ENCODE measurements around the gene RGPD3.
"Not testable (repeated sequence)": the region's sequence is repeated elsewhere in the genome, so short reads cannot be mapped to it uniquely, and the experiment has no call there.

- TF ChIP-seq, protein P1, sequence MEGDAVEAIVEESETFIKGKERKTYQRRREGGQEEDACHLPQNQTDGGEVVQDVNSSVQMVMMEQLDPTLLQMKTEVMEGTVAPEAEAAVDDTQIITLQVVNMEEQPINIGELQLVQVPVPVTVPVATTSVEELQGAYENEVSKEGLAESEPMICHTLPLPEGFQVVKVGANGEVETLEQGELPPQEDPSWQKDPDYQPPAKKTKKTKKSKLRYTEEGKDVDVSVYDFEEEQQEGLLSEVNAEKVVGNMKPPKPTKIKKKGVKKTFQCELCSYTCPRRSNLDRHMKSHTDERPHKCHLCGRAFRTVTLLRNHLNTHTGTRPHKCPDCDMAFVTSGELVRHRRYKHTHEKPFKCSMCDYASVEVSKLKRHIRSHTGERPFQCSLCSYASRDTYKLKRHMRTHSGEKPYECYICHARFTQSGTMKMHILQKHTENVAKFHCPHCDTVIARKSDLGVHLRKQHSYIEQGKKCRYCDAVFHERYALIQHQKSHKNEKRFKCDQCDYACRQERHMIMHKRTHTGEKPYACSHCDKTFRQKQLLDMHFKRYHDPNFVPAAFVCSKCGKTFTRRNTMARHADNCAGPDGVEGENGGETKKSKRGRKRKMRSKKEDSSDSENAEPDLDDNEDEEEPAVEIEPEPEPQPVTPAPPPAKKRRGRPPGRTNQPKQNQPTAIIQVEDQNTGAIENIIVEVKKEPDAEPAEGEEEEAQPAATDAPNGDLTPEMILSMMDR (IDR thresholded peaks at IDR 0.05): not testable (repeated sequence)
- TF ChIP-seq EP300 (IDR thresholded peaks at IDR 0.05; ENCODE audit: low read depth): not testable (repeated sequence)
Observed at GRCh38 chr2:106504192-106504591, 36.0 kb upstream of the RGPD3 start.

Data from transverse colon (tissue), 3 donors.